Fibroblast of lung (primary cell): ENCODE data around the gene PYGL. TPM values are rescaled to one million over a fixed set of nuclear protein-coding genes. Genes with fewer than 3 reads are reported as not detected.

Experiments
- DNase-seq, 2 donors: peaks; one replicate each; pipeline versions ENCODE4 v3.0.0 to v3.0.0-alpha.2; 2010; ENCODE audit warnings: low read depth in 2 of 2
- H2AFZ ChIP-seq: 2 replicates; pipeline ENCODE4 v1.5.1; 2012; ENCODE audit warnings: low read length, control low read depth, inconsistent platforms
- H3K27ac ChIP-seq: 2 replicates; pipeline ENCODE4 v1.5.1; 2011; ENCODE audit warnings: low read length, control low read depth; ENCODE audit not compliant: insufficient read depth
- H3K27me3 ChIP-seq: 2 replicates; pipeline ENCODE4 v1.5.1; 2011; ENCODE audit warnings: mild to moderate bottlenecking, low read length; ENCODE audit not compliant: control insufficient read depth, insufficient read depth
- H3K36me3 ChIP-seq: 2 replicates; pipeline ENCODE4 v1.5.1; 2011; ENCODE audit warnings: low read length; ENCODE audit not compliant: control insufficient read depth, insufficient read depth
- H3K4me1 ChIP-seq: 2 replicates; pipeline ENCODE4 v1.5.1; 2011; ENCODE audit warnings: low read length; ENCODE audit not compliant: control insufficient read depth, insufficient read depth; ENCODE audit errors: extremely low read depth
- H3K4me2 ChIP-seq: 2 replicates; pipeline ENCODE4 v1.5.1; 2011; ENCODE audit warnings: low read length, control low read depth; ENCODE audit not compliant: insufficient read depth; ENCODE audit errors: extremely low read depth
- H3K4me3 ChIP-seq, 4 experiments: fragments of 200-600 bp in 1 of 4; sonication (generic) in 1 of 4; replicated peaks in 1 of 4; 2 replicates each; pipeline ENCODE4 v1.5.1; 2011 to 2016; ENCODE audit warnings: low read length in 4 of 4, low read depth in 3 of 4, mild to moderate bottlenecking in 3 of 4, control low read depth in 2 of 4, inconsistent platforms in 1 of 4, mixed read lengths in 1 of 4; ENCODE audit not compliant: insufficient read depth in 1 of 4; ENCODE audit errors: control extremely low read depth in 1 of 4
- H3K79me2 ChIP-seq: 2 replicates; pipeline ENCODE4 v1.5.1; 2012; ENCODE audit warnings: mild to moderate bottlenecking, low read length, inconsistent platforms; ENCODE audit not compliant: control insufficient read depth, insufficient read depth
- H3K9ac ChIP-seq: 2 replicates; pipeline ENCODE4 v1.5.1; 2011; ENCODE audit warnings: mild to moderate bottlenecking, low read length, control low read depth; ENCODE audit not compliant: insufficient read depth
- H3K9me3 ChIP-seq: 2 replicates; pipeline ENCODE4 v1.5.1; 2012; ENCODE audit warnings: low read depth, low read length; ENCODE audit not compliant: control insufficient read depth, insufficient read depth
- H4K20me1 ChIP-seq: 2 replicates; pipeline ENCODE4 v1.5.1; 2011; ENCODE audit warnings: low read length; ENCODE audit not compliant: control insufficient read depth, insufficient read depth; ENCODE audit errors: extremely low read depth
- CTCF ChIP-seq, 2 donors: IDR thresholded peaks in 1 of 2; conservative IDR thresholded peaks in 1 of 2; 1 replicate in 1 of 2; 2 replicates in 1 of 2; pipeline ENCODE4 v1.5.1; 2011 to 2012; ENCODE audit warnings: low read length in 2 of 2, control low read depth in 1 of 2, inconsistent platforms in 1 of 2, low read depth in 1 of 2, mild to moderate bottlenecking in 1 of 2
- EZH2 ChIP-seq: IDR thresholded peaks from 2 replicates; pipeline ENCODE4 v1.5.1; 2012; ENCODE audit warnings: low read length, control low read depth, mild to moderate bottlenecking; ENCODE audit errors: missing control alignments
- polyA plus RNA-seq, 2 donors: library from polyadenylated mRNA; depleted of rRNA in 1 of 2; stranded (reverse) in 1 of 2; unstranded in 1 of 2; fragments of >200 nt; gene quantifications; 2 replicates each; pipeline ENCODE4 v1.2.1, GENCODE V29; 2011 to 2012; ENCODE audit warnings: missing spikeins in 1 of 2
- total RNA-seq: library from RNA; depleted of rRNA; stranded (reverse); fragments of >200 nt; gene quantifications from 2 replicates; pipeline ENCODE4 v1.2.1, GENCODE V29; 2014

PYGL gene
- total and polyA plus RNA-seq, 2 donors (not counting 1 experiment from before 2014, with no cell fraction given), result 56.2 to 76.8 TPM

- no peak overlapping the region for H3K4me3 ChIP-seq
These were observed 6.7 kb upstream of the PYGL start for GRCh38 chr14:50951032-50951431.

GRCh38 chr14:50948205-50948604, 3.9 kb upstream of the PYGL start:
- Histone ChIP-seq H3K4me1 (no peaks in the 10 kb centered on the region), H3K4me2 (no peak overlapping the region), H3K79me2 (no peaks in the 10 kb centered on the region), H3K9me3 (no peaks in the 10 kb centered on the region), H2AFZ (no peak overlapping the region), H3K4me3 (no peak overlapping the region), H3K27me3 (no peaks in the 10 kb centered on the region), H3K36me3 (no peaks in the 10 kb centered on the region), H4K20me1 (no peaks in the 10 kb centered on the region), H3K27ac (no peak overlapping the region), H3K9ac (no peak overlapping the region)
- no peak for TF ChIP-seq EZH2
- TF ChIP-seq CTCF (conservative IDR thresholded peaks at IDR 0.05 in 1 of 2, IDR thresholded peaks at IDR 0.05 in 1 of 2; ENCODE audit: low read depth in 1 of 2, low read length in 2 of 2), result no peak
- DNase-seq, result no peak

More at GRCh38 chr14:50951032-50951431, 6.7 kb upstream of the PYGL start:
- H3K27ac ChIP-seq, result no peak overlapping the region
- no peak for DNase-seq
- no peak overlapping the region for H3K4me2 ChIP-seq
- no peaks in the 10 kb centered on the region for H3K79me2 ChIP-seq
- TF ChIP-seq CTCF (conservative IDR thresholded peaks at IDR 0.05 in 1 of 2, IDR thresholded peaks at IDR 0.05 in 1 of 2; ENCODE audit: low read depth in 1 of 2, low read length in 2 of 2) (no peak), EZH2 (no peak)
- H3K9ac ChIP-seq, result no peak overlapping the region
- no peak overlapping the region for H2AFZ ChIP-seq
- H3K36me3 ChIP-seq, result no peaks in the 10 kb centered on the region
- peaks cover 6% of the 10 kb centered on the region for H3K4me1 ChIP-seq
- no peaks in the 10 kb centered on the region for H4K20me1 ChIP-seq
- H3K9me3 ChIP-seq, result no peaks in the 10 kb centered on the region
- H3K27me3 ChIP-seq, result no peaks in the 10 kb centered on the region

- DNase-seq, result peak; percentile 28 to 67
- Histone ChIP-seq H3K79me2 (no peaks in the 10 kb centered on the region), H3K27me3 (no peaks in the 10 kb centered on the region), H3K36me3 (no peaks in the 10 kb centered on the region), H4K20me1 (no peaks in the 10 kb centered on the region), H3K9me3 (no peaks in the 10 kb centered on the region), H3K4me1 (no peaks in the 10 kb centered on the region), H2AFZ (peak overlapping the region; percentile 37), H3K4me2 (no peak overlapping the region), H3K4me3 (no peak overlapping the region), H3K27ac (no peak overlapping the region), H3K9ac (no peak overlapping the region)
- TF ChIP-seq CTCF (conservative IDR thresholded peaks at IDR 0.05 in 1 of 2, IDR thresholded peaks at IDR 0.05 in 1 of 2; ENCODE audit: low read depth in 1 of 2, low read length in 2 of 2) (no peak), EZH2 (no peak)
These were observed 3.2 kb upstream of the PYGL start for GRCh38 chr14:50947446-50947845.
